ENCODE data around the gene PTN.

Gene PTN

DNA sequence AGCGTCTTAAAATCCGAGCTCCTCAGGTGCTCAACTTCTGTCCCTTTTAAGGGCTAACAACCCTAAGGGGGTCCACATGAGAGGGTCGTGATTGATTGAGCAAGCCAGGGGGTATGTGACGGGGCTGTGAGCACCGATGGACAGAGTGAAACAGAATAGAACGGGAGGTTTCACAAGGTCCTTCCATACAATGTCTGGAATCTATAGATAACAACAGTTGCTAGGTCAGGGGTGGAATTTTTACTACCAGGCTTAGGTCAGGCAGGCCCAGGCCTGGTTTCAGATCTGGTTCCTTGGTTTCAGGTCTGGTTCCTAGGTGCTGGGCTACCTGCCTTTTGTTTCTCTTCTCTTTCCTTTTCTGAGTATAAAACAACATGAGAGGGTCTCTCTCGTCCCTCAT, 80.9 kb downstream of the PTN start:
- Histone ChIP-seq H3K4me2 (ENCODE audit: low read depth, low read length, poor library complexity, severe bottlenecking) (no peak overlapping the region), H2AFZ (ENCODE audit: low read length) (no peak overlapping the region), H3F3A (ENCODE audit: low read depth) (no peaks in the 10 kb centered on the region), H3K79me2 (ENCODE audit: insufficient read depth, low read length) (no peaks in the 10 kb centered on the region), H4K20me1 (ENCODE audit: insufficient read depth, low read length, poor library complexity, severe bottlenecking) (no peaks in the 10 kb centered on the region), H3K27me3 (ENCODE audit: insufficient read depth, low read length, poor library complexity, severe bottlenecking) (no peaks in the 10 kb centered on the region), H3K36me3 (ENCODE audit: insufficient read depth, low read length) (no peaks in the 10 kb centered on the region), H3K4me3 (ENCODE audit: low read length, poor library complexity, severe bottlenecking) (no peak overlapping the region), H3K4me1 (ENCODE audit: insufficient read depth, low read length, poor library complexity, severe bottlenecking) (no peaks in the 10 kb centered on the region), H3K9me3 (ENCODE audit: insufficient read depth, low read depth, low read length) (no peaks in the 10 kb centered on the region), H3K9ac (ENCODE audit: low read depth, low read length, poor library complexity, severe bottlenecking) (no peak overlapping the region), H3K9me2 (replicated peaks; ENCODE audit: low read depth, low read length) (no peaks in the 10 kb centered on the region)
- TF ChIP-seq, protein P1, sequence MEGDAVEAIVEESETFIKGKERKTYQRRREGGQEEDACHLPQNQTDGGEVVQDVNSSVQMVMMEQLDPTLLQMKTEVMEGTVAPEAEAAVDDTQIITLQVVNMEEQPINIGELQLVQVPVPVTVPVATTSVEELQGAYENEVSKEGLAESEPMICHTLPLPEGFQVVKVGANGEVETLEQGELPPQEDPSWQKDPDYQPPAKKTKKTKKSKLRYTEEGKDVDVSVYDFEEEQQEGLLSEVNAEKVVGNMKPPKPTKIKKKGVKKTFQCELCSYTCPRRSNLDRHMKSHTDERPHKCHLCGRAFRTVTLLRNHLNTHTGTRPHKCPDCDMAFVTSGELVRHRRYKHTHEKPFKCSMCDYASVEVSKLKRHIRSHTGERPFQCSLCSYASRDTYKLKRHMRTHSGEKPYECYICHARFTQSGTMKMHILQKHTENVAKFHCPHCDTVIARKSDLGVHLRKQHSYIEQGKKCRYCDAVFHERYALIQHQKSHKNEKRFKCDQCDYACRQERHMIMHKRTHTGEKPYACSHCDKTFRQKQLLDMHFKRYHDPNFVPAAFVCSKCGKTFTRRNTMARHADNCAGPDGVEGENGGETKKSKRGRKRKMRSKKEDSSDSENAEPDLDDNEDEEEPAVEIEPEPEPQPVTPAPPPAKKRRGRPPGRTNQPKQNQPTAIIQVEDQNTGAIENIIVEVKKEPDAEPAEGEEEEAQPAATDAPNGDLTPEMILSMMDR (conservative IDR thresholded peaks at IDR 0.05; ENCODE audit: low read length): no peak
- TF ChIP-seq EZH2phosphoT487 (IDR thresholded peaks at IDR 0.05; ENCODE audit: borderline replicate concordance): no peak

DNA sequence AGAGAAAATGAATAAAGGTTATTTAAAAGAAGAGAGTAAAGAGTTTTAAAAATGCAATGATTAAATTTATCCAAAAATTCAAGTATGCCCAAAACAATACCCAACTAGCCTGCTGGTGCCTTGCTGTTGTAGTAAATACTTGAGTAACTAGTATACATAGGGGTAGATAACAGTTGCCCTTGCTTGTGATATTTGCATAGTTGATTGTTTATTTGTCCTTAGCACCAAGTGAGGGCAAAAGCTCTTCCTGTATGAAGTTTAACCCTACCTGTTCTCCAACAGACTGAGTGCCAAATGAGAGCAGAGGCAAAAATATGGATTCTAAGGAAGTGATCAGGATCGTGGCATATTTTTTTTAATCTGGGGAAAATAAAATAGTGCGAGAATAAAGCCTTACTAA, 85.0 kb downstream of the PTN start:
- TF ChIP-seq EZH2phosphoT487 (IDR thresholded peaks at IDR 0.05; ENCODE audit: borderline replicate concordance): no peak
- TF ChIP-seq, protein P1 (conservative IDR thresholded peaks at IDR 0.05; ENCODE audit: low read length): no peak
- H3K36me3 ChIP-seq (ENCODE audit: insufficient read depth, low read length): no peaks in the 10 kb centered on the region
- H3K9me3 ChIP-seq (ENCODE audit: insufficient read depth, low read depth, low read length): no peaks in the 10 kb centered on the region
- H2AFZ ChIP-seq (ENCODE audit: low read length): no peak overlapping the region
- H3K27me3 ChIP-seq (ENCODE audit: insufficient read depth, low read length, poor library complexity, severe bottlenecking): no peaks in the 10 kb centered on the region
- H3K79me2 ChIP-seq (ENCODE audit: insufficient read depth, low read length): no peaks in the 10 kb centered on the region
- H3K4me1 ChIP-seq (ENCODE audit: insufficient read depth, low read length, poor library complexity, severe bottlenecking): no peaks in the 10 kb centered on the region
- no peaks in the 10 kb centered on the region for H4K20me1 ChIP-seq (ENCODE audit: insufficient read depth, low read length, poor library complexity, severe bottlenecking)
- H3K4me2 ChIP-seq (ENCODE audit: low read depth, low read length, poor library complexity, severe bottlenecking): no peak overlapping the region
- no peak overlapping the region for H3K9ac ChIP-seq (ENCODE audit: low read depth, low read length, poor library complexity, severe bottlenecking)
- H3F3A ChIP-seq (ENCODE audit: low read depth): no peaks in the 10 kb centered on the region
- H3K4me3 ChIP-seq (ENCODE audit: low read length, poor library complexity, severe bottlenecking): no peak overlapping the region
- no peaks in the 10 kb centered on the region for H3K9me2 ChIP-seq (replicated peaks; ENCODE audit: low read depth, low read length)

DNA sequence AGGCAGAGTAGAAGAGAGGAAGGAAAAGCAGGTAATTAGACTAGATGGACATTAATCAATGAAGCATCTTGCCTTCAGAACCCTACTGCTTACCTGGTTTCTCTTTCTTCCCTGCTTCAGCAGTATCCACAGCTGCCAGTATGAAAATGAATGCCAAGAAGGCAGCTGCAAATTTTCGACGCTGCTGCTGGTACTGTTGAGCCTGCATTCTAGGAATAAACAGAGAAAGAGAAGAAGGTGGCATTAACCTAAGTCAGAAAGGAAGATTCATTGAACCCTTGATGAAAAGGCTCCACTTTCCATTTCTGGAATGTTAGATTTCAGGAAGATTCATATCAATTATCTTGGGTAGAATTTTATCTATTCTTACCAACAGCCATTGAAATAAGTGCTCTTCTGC, 88.8 kb downstream of the PTN start:
- TF ChIP-seq EZH2phosphoT487 (IDR thresholded peaks at IDR 0.05; ENCODE audit: borderline replicate concordance): no peak
- TF ChIP-seq, protein P1 (conservative IDR thresholded peaks at IDR 0.05; ENCODE audit: low read length): no peak
- Histone ChIP-seq H3K27me3 (ENCODE audit: insufficient read depth, low read length, poor library complexity, severe bottlenecking) (no peaks in the 10 kb centered on the region), H2AFZ (ENCODE audit: low read length) (no peak overlapping the region), H3K9ac (ENCODE audit: low read depth, low read length, poor library complexity, severe bottlenecking) (no peak overlapping the region), H3F3A (ENCODE audit: low read depth) (no peaks in the 10 kb centered on the region), H3K36me3 (ENCODE audit: insufficient read depth, low read length) (no peaks in the 10 kb centered on the region), H3K9me3 (ENCODE audit: insufficient read depth, low read depth, low read length) (no peaks in the 10 kb centered on the region), H3K4me3 (ENCODE audit: low read length, poor library complexity, severe bottlenecking) (no peak overlapping the region), H3K4me1 (ENCODE audit: insufficient read depth, low read length, poor library complexity, severe bottlenecking) (no peaks in the 10 kb centered on the region), H3K79me2 (ENCODE audit: insufficient read depth, low read length) (no peaks in the 10 kb centered on the region), H3K4me2 (ENCODE audit: low read depth, low read length, poor library complexity, severe bottlenecking) (no peak overlapping the region), H4K20me1 (ENCODE audit: insufficient read depth, low read length, poor library complexity, severe bottlenecking) (no peaks in the 10 kb centered on the region), H3K9me2 (replicated peaks; ENCODE audit: low read depth, low read length) (no peaks in the 10 kb centered on the region)
